GM12891 (cell line): ENCODE measurements around the gene AGPS.

ENCODE experiments used
- POLR2A ChIP-seq: IDR thresholded peaks from 2 replicates; pipeline ENCODE4 v1.6.1; 2011; ENCODE audit warnings: low read depth, low read length, control low read depth
- POLR2AphosphoS5 ChIP-seq: IDR thresholded peaks from 2 replicates; pipeline ENCODE4 v1.6.1; 2011; ENCODE audit warnings: low read depth, low read length, control low read depth
- TAF1 ChIP-seq: IDR thresholded peaks from 2 replicates; pipeline ENCODE4 v1.6.1; 2011; ENCODE audit warnings: low read depth, low read length, control low read depth

DNA sequence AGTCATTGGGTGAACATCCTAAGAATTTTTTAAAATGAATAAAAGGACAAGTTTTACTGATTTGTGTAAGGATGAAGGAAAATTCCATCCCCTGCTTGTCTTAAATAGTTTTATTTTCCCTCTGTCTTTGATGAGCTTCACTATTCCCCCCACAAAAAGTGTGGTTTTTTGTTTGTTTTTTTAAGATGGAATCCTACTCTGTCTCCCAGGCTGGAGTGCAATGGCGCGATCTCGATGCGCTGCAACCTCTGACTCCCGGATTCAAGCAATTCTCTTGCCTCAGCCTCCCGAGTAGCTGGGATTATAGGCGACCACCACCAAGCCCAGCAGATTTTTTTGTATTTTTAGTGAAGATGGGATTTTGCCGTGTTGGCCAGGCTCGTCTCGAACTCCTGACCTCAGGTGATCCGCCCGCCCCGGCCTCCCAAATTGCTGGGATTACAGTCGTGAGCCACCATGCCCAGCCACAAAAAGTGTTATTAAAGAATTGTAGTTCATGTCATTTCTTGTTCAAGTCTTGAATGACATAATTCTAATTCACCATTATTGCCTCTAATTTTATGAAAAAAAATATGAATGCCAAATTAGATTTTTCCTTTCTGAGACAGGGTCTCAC is 91.7 kb downstream of the AGPS start:
- TF ChIP-seq TAF1: no peak
- TF ChIP-seq POLR2A: no peak
- TF ChIP-seq POLR2AphosphoS5: no peak
